Hematopoietic multipotent progenitor cell treated with erythropoietin and hydrocortisone succinate and interleukin-3 and kit ligand, for 6 days (in vitro differentiated cells): ENCODE measurements around the gene AS3MT.

Source experiments
- DNase-seq: peaks from one replicate; pipeline ENCODE4 v3.0.0-alpha.2; 2015

The AS3MT gene

DNA sequence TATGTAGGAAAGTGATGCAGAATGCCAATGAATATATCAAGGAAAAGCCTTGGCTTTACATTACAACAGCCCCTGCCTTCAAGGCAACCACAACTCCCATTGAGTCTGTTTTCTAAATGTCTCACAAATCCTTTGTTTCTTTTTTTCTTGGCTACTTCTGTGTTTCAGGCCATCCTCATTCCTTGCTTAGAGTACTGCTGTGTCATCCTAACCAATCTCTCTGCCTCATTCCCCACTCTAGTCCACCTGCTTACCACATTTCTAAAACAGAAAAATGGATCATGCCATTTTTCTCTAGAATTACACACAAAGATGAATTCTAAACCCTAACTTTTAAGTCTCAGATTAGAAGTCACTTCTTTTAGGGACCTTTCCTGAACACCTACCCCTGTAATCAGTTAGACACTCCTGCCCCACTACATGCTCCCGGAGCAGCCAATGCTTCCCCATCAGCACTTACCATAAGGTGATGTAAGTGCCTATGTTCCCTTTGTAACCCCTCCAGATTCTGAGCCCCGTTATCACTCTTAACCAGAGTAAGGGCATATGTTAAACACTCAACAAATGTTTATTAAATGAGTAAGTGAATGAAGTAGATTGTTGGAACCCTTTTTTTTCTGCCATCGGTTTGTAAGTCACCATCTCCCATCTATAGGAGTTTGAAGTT is 12.4 kb upstream of the AS3MT start:
- DNase-seq, result no peak

DNA sequence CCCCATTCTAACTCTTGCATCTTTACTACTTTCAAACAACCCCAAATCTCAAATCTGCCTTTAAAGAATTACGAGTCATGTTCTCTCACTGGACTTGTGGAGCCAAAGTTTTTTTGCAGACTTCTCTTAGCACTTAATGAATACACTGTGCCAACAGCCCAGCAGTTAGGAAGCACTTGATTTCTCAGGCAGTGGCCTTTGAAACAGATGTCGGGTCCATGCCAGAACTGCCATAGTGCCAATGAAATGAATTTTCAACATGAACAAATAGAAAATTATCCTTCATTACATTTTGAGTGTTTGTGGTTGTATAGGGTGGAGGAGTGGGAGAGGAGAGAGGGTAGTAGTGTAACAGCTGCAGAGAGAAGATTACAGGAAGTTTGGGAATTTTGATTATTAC is 9.4 kb upstream of the AS3MT start:
- DNase-seq, result no peak

DNA sequence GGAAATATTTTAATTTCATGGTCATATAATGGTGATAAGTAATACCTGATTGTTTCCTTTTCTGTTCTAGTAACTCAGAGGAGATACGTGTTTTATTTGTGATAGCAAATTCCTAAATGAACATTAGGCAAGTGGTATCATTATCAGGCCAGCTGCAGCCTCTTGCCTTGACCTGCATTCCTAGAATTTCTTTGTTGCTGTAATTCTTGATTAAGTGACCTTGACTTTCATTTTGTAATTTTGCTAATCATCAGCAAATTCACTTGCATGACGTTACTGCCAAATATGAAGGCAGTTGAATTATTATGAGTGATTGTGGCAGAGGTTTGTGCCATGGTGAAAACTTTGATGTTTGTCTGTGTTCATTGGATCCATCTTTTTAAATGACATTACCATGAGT is 5.6 kb upstream of the AS3MT start:
- DNase-seq, result peak; percentile 70

DNA sequence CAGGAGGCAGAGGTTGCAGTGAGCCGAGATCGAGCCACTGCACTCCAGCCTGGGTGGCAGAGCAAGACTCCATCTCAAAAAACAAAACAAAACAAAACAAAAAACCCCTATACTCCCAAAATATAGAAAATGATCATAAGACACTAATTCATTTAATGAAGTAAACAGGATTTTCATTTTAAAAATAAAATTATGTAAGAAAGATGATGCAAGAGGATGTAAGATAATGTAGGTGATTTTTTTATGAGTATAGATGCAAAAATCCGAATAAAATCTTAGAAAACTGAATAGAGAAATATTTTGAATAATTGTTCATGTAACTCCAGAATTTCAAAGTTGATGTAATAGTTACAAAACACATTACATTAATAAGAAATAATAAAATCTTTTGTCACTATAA is 3.6 kb upstream of the AS3MT start:
- DNase-seq, result no peak

DNA sequence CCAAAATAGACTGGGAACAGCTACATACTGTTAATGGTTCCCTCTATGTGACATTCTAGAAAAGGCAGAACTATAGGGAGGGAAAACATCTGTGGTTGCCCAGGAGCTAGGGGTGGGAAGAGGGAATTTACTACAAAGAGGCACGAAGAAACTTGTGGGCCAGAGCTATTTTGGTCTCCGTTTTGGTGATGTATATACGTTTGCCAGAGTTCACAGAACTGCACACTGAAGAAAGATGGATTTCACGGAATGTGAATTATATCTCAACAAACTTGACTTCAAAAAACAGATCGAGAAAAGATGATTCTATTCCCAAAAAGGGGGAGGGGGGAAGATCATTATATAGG is 386 bp upstream of the AS3MT start:
- DNase-seq, result no peak

DNA sequence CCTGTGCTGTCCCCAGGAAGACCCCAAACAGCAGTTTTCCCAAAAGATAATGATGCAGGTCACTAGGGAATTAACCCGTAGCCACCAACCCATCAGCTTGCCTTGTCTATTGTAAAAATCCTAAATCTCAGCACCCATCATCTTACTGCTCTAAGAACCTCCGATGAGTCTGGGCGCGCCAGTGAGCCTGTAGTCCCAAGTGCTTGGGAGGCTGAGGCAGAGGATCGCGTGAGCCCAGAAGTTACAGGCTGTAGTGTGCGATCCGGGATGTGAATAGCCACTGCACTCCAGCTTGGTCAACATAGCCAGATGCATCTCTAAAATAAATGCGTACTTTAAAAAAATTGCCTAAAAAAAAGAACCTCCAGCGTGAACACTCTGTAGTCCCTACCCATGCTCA is 951 bp downstream of the AS3MT start:
- DNase-seq, result no peak

DNA sequence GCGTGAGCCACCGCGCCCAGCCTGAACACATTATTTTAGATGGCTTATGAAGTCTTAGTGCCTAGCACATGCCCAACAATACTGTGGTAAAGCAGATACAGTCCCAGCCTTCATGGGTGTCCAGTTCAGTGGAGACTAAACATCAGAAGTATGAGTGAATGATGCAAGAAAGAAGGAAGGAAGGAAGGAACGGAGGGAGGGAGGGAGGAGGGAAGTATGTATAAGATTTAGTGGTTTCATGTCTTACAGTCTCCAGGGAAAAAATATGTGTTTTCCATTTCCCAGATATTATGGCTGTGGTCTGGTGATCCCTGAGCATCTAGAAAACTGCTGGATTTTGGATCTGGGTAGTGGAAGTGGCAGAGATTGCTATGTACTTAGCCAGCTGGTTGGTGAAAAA is 2.9 kb downstream of the AS3MT start:
- DNase-seq, result no peak

DNA sequence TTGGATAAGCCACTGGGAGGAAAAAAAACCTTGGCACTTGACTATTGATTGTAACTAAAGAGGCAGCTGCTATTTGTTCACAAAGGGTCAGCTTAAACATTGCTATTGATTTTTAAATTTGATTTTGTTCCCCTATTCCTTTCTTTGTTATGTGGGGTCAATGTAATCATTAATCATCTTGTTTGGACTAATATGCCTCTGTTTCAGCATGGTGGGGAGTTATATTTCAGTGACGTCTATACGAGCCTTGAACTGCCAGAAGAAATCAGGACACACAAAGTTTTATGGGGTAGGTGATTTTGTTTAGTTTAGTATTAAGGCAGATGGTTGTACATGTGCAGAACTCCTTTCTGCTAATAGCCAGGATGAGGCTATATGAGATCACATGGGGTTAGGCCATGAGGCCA is 7.5 kb downstream of the AS3MT start:
- no peak for DNase-seq

DNA sequence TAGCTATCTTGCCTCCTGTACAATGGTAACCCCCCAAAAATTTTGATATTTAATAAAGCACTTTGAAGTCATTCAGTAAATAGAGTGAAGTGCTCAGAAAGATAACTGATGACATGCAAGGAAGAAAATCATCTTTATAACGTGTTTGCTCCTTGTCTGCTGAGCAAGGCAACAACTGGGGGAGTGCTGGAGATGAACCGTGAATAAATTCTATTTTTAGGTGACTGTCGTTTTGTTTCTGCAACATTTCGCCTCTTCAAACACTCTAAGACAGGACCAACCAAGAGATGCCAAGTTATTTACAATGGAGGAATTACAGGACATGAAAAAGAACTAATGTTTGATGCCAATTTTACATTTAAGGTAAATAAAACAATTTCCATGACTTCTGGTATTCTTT is 9.4 kb downstream of the AS3MT start:
- DNase-seq, result no peak

DNA sequence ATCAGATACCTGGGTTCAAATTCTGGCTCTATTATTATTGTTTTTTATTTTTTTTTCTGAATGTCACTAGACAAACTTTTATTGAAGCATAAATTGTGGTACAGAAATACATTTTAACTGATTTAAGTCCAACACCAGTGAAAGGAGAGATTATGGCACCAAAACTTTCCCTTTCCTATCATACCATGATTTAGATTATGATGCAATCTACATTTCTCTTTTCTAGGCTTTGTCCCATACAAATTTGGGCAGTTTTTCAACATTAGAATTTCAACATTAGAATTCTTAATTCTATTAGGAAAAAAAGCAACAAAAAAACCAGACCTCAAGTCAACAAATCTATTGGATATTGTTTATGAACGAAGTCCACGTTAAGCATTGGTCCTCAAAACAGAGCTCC is 11.0 kb downstream of the AS3MT start:
- DNase-seq, result no peak

DNA sequence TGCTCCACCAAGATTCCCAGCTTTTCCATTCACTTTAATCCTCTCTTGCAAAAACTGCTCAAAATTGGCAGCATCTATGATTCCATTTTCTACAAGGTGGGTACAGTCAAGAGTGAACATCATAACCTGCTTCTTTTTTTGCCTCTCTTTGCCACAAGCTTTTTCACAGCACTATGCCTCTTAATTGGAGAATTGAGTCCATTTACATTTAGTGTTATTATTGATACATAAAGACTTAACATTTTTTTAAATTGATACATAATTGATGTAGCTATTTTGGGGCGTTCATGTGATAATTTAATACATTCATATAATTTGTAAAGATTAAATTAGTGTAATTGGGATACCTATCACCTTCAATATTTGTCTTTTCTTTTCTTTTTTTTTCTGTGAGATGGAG is 18.8 kb downstream of the AS3MT start:
- no peak for DNase-seq

DNA sequence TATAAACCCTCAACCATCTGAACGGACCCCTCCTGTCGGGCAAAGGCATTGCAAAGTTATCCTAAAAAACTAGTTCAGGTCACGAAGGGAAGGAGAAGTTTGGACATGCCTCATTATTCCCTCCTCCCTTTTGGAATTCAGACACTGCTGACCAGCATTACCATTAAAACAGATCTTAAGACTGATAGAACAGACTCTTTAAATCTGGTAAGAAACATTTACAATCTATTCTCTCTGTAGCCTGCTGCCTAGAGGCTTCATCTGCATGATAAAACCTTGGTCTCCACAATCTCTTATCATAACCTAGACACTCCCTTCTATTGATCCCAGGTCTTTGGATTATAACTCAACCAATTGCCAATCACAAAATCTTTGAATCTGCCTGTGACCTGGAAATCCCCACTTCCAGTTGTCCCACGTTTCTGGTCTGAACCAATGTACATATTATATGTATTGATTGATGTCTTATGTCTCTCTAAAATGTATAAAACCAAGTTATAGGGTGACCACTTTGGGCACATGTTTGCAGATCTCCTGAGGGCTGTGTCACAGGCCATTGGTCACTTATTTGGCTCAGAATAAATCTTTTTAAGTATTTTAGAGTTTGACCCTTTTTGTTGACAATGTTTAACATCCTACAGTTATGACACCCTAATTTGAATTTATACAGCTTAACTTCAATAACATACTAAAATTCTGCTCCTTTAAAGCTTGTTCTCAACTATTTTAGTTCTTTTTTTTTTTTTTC is 25.4 kb downstream of the AS3MT start:
- no peak for DNase-seq

DNA sequence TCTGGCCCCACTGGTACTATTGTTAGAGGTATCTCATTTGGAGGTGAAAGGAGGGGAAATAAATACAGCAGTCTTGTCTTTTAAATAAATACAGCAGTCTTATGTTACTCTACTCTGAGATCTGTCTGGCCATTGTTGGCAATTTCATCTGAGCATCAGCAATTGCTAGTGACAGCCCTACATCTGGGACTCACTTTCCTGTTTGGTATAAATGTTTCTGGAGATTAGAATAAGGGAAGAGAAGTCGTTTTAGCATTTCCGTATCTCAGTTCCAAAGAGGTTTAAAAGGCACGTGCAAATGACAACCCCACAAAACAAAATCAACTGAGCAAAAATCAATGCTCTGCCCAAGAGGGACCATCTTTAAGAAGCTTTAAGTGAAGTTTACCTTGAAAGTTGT is 30.7 kb downstream of the AS3MT start:
- DNase-seq, result no peak

DNA sequence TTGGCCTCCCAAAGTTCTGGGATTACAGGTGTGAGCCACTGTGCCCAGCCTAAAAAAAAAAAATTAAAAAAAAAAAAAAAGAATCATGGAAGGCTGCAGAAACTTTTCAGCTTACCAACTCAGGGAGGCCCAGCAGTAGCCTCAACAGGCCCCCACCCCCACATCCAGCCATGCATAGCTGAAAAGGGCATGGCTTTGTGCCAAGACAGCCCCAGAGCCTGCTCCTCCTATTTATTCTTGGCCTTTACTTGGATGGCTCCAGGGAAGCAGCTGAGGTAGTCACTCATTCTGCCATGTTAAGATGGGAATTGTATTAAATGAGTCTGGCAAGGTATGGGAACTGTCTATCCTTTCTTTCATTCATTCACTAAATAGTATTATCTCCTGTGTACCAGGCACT is 35.1 kb downstream of the AS3MT start:
- DNase-seq, result no peak

DNA sequence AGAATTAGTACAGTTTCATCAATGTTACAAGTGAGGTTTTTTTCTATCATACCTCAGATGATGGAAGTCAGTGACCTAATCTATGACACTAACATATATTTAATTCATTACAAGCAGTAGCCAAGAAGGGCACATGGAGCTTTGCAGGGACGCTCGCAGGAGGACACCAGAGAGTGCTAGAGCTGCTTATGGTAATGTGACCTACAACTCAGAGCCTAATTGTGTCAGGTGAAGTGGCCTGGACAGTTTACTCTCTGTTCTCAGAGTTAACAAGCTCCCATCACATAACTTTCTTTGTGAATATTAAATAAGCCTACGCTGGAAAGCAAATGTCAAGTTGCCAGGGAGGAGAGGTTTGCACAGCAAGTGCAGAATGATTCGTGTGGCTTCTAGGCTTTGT is 37.2 kb downstream of the AS3MT start:
- no peak for DNase-seq

DNA sequence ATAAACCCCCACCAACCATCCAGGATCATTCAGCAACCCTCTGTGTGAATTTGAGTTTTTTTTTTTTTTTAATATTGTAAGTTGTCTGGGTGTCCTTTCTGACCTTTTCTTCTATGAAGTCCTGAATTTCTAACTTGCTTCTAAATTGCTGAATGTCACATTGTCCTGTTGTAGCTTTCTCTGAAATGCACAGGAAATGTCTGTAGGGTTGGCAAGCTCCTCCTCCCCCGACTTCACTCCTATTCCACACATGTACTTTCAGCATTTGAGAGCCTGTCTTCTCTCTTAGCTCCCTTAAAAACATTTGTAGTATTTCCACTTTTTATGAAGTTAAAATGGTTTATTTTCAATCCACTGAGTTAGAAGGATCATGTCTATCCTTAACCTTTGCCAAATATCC is 45.5 kb downstream of the AS3MT start:
- DNase-seq, result no peak

DNA sequence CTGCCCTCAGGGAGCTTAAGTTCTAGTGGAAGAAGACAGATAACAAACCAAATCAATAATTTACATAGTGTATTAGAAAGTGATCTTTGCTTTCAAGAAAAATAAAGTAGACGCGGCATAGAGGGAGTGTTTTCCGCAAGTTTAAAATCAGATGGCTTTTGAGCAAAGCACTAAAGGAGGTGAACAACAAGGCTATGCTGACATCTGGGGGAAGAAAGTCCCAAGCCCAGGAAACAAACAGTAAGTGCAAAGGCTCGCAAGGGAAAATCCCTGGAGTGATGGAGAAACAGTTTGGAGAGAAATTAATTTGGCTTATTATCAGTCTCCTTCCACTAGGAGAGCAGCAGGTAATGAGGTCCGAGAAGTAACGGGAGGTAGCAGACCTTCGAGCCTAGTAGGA is 46.9 kb downstream of the AS3MT start:
- no peak for DNase-seq

DNA sequence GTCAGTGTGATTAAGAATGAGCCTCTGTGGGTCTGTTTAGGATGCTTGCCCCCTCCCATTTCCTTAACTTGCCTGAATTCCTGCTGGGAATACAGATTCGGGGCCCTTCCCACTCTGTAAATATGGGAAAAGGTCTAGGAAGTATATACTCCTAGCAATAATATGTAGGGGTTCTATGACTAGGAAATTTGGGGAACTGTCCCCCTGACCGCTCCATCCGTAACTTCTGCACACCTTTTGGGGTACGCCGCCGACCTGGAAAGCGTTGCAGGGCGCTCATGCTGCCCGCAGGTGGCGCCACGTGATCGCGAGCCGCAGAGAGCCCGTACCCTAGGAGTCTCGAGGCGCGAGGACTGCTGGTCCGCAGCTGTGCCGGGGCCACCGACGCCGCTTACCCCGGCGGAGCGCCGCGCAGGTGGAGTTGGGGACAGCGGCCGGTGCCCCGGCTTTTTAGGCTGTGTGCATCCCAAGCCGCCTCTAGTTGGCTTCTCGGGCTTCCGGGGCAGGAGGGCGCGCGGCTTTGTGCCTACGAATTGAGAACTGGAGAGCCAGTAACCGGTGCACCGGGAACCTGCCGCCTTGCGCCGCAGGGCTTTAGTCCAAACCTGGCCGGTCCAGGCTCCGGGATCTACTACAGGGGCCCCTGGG is 48.2 kb downstream of the AS3MT start:
- DNase-seq, result peak; percentile 89

DNA sequence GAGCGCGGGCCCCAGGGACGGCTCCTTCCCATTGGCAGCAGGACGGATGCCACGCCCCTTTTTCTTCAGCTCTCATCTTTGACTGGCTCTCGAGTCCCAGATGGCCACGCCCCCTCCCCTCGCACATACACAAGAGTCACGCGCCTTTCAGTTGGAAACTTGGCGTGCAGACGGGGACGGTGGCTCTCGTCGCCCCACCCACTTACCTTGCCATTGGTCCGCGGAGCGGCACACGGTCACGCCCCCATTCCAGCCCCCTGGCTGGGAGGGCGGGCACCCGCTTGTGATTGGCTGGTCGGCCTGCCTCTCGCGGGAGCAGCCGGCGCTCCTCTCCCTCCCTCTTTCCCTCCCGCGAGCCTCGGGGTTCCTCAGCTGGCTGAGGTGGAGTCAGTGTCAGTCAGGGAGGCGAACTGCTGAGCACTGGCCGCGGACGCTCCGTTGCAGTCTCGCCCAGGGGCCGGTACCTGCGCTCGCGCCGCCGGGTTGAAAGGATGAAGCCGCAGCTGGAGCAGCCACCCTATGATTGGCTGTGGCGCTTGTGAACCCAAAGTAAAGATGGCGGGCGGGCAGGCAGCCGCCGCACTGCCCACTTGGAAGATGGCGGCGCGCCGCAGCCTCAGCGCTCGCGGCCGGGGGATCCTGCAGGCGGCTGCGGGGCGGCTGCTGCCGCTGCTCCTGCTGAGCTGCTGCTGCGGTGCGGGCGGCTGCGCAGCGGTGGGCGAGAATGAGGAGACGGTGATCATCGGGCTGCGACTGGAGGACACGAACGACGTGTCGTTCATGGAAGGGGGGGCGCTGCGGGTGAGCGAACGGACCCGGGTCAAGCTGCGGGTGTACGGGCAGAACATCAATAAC is 48.9 kb downstream of the AS3MT start, which contains the start of gene CNNM2:
Gene CNNM2, plus strand, starts transcription at position 333 of the 855 bp plus-strand sequence. Its CDS starts 187 bp downstream, at position 520.
- peak; percentile 100 for DNase-seq

DNA sequence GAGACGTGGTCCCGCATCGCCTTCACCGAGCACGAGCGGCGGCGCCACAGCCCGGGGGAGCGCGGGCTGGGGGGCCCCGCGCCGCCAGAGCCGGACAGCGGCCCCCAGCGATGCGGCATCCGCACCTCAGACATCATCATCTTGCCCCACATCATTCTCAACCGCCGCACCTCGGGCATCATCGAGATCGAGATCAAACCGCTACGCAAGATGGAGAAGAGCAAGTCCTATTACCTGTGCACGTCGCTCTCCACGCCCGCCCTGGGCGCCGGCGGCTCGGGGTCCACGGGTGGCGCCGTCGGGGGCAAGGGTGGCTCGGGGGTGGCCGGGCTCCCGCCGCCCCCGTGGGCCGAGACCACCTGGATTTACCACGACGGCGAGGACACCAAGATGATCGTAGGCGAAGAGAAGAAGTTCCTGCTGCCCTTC is 49.6 kb downstream of the AS3MT start:
- peak; percentile 50 for DNase-seq

DNA sequence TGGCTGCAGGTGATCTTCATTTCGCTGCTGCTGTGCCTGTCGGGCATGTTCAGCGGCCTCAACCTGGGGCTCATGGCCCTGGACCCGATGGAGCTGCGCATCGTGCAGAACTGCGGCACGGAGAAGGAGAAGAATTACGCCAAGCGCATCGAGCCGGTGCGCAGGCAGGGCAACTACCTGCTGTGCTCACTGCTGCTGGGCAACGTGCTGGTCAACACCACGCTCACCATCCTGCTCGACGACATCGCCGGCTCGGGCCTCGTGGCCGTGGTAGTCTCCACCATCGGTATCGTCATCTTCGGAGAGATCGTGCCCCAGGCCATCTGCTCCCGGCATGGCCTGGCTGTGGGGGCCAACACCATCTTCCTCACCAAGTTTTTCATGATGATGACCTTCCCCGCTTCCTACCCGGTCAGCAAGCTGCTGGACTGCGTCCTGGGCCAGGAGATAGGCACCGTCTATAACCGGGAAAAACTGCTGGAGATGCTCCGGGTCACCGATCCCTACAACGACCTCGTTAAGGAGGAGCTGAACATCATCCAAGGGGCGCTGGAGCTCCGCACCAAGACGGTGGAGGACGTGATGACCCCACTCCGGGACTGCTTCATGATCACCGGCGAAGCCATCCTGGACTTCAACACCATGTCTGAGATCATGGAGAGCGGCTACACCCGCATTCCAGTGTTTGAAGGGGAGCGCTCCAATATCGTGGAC is 50.1 kb downstream of the AS3MT start:
- peak; percentile 31 for DNase-seq

DNA sequence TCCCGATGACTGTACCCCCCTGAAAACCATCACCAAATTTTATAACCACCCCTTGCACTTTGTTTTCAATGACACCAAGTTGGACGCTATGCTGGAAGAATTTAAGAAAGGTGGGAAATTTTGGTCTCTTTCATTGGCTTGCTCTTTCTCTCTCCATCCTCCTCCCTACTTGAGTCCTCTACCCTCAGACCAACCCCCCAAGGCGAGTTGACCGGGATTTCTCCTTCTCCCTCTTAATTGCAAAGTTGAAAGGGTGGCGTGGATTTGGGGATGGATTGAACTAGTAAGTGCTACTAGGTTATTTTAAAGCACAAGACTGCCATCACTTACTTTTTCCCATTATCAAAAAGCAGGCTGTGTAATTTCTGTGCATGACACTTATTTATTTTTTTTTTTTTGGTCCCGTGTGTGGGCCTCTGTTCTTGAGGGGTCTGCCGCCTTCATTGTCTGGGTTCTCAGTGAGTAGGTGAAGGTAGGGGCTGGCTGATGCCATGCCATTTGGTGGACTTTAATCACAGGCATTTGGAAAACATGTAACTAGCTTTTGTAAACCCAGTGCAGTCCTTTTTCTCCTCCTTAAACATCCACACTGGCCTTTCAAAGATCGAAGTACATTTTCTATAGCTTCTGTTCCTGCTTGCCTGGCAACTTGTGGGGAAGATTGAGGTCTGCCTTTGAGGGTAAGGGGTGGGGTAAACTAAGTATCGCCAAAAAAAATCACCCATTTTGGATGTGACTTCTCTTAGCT is 50.9 kb downstream of the AS3MT start:
- DNase-seq, result peak; percentile 24
